ENCODE data around the gene TTF1.
A peak's percentile ranks its signal among the peaks of the same experiment; 100 is the strongest.

TTF1 gene

DNA sequence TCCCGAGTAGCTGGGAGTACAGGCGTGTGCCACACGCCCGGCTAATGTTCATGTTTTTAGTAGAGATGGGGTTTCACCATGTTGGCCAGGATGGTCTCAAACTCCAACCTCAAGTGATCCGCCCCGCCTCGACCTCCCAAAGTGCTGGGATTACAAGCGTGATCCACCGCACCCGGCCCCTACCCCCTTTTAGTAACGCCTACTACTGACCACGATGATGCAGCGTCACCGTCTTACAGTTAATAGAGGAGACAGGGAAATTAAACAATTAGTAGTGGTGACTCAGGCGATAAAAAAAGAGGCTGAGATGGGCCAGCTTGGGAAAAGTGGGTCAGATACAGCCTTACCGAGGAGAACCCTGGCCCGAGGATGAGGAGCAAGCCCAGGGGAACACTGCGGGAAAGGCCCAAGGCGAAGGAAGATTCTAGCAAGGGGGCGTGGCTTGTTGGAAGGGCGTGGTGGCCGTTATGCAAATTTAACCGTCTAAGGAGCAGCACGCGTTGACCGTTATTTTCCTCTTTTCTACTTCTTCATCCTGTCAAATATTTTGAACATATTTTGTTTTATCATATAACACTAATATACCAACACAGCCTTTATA is 50.2 kb downstream of the TTF1 start:
- no peak for DNase-seq

DNA sequence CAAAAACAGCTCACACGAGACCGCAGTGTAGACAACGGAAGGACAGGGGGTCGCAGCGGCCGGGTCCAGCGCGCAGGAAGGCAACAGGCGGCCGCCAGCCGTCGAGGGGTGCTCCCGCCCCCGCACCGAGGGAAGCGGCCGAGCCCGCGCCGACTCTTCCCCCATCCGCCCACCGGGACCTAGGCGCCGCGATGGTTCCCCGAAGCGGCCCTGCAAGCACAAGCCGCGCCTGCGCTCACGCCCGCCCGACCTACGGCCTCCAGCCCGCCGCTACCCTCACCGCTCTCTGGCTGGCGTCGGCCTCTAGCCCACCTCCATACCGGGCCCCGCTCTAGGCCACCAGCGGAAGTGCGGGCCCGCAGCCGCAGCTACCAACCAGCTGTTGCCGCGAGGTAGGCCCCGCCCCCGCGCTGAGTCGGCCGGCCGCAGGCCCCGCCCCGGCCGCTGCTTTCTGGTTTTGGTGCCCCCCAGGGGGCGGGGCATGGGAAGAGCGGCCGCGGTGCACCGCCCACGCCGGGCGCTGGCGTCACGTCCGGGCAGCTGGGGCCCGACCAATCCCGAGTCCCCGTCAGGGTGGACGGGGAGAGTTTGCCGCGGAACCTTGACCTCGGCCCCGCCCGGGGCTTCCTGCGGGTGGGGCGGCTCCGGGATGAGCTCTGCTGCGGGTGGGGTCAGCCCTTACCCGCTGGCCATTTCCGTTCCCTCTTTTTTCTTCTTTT is 51.8 kb downstream of the TTF1 start, which contains the start of gene SETX:
Gene SETX, minus strand, starts transcription at position 350 of the 719 bp plus-strand sequence. CDS start 5,558 bp downstream, outside the sequence.
- DNase-seq = peak; percentile 92

DNA sequence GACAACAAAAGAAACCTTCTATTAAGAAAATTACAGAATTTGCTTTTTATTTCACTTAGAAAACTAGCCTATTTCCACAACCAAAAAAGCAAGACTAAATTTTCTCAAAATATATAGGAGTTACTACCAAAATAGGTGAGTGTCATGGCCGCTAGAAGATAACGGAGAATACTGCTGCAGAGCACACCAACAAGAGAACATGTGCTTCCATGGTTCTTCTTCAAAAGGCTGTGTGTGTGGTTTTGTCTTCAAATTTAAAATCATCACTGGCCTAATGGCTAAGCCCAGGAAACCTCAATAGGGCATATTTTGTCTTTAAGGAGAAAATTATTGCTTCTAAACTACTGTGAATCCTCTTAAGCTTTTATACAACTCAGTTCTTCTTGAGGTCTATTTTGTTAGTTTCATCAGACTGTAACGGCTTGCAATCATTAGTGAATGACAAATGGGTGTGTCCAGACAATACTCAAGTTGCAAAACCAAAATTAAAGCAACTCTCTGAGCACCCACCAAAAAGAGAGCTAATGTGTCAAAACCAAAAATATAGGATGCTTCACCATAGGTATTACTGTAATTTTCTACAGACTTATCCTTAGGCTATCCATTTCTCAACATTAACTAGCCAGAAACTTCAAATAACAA is 55.1 kb downstream of the TTF1 start:
- no peak for DNase-seq

DNA sequence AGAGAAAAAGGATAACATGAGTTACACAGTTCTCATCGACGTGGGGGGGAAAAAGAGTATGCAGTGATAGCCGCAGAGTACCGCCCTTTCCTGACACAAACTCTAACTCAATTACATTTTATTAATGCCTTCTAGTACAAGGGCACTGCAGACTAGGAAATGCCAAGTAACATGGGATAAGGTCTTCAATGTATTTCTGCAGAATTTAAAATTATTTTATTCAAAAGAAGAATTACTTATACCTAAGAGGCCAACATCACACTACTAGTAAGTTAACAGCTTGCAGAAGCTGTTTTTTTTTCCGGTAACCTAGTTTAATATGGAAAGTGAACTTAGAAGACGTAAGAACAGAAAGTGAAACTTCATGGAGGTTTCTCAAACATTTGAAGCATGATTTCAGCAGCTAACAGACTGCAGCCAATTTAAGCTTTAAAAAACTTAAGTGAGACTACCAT is 55.8 kb downstream of the TTF1 start:
- no peak for DNase-seq

DNA sequence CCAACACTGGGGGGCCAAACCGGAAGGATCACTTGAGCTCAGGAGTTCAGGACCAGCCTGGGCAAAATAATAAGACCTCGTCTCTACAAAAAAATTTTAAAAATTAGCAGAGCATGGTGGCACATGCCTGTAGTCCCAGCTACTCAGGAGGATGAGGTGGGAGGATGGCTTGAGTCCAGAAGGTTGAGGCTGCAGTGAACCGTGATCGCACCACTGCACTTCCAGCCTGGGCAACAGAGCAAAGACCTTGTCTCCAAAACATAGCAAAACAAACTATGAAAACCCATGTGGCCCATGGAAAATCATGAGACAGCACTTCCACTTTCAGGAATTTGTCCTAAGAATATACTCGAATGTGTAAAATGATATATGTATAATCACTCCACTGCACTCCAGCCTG is 58.0 kb downstream of the TTF1 start:
- DNase-seq = no peak

DNA sequence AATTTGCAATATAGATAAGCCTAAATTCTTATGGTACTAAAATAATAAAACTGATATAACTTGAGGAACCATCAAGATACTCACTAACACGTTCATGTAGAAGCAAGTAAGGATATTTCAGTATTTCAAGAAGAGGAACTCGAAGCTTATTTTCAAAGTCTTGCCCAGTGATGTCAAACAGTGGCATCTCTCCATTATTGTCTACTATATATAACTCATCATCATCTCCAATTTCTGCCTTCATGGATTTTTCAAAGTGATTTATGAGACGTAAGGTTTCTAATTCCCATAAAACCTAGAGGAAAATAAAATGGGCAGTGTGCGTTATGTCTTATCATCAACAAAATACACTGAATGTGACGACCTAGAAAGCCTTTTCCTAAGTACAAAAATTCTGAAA is 60.5 kb downstream of the TTF1 start:
- DNase-seq = no peak

DNA sequence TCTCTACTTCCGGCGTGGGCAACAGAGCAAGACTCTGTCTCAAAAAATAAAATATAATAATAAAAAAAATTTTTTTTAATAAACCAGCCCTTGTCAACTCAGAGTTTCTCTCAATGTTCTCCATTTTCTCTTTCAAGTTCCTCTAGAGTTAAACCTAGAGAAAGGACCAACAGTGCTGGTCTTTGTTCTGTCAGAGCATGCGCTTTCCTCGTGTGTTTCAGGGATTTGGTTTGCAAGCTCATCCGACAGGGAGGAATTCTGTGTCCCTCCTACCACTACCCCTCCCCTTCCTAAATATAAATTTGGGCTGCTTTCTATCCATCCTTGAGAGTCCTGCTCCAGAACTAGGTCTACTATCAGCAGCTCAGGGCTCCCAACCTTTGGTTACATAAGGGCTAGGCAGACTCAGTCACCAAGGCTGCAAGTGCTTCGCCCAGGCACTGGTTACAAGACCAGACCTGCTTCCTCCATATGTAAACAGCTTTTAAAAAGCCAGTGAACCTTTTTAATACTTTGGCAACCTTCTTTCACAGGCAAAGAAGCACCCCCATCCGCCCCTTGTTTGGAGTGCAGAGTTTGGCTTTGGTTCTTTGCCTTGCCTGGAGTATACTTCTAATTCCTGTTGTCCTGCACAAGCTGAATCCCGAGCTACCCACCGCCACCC is 65.3 kb downstream of the TTF1 start:
- no peak for DNase-seq

DNA sequence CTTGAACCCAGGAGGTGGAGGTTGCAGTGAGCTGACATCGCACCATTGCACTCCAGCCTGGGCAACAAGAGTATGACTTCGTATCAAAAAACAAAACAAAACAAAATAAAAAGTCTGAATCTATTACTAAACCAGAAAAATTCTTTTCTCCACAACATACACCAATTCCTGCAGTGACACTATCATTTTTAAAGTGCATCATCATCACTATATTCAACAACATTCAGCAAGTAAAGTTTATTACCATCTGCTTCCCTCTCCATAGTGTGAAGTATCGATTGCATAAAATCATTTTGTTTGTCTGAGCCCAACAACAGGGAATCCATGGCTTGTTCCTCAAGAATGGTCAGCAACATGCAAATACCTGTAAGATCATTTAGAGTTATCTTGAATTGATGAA is 72.3 kb downstream of the TTF1 start:
- DNase-seq = no peak

DNA sequence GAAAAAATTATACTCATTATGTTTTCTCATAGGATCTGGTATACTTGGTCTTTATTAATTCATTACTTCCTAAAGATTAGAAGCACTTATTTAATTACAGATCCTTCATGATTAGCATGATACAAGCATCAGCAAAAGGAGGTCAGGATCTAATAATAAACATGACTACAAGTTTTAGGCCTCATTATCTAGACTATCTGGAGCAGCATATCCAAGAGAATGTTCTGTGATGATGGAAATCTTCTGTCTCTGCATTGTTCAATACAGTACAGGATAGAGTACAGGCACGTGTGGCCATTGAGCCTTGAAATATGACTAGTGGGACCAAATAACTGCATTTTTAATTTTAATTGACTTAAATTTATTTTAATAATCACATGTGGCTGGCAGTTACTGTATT is 73.1 kb downstream of the TTF1 start:
- DNase-seq = no peak

DNA sequence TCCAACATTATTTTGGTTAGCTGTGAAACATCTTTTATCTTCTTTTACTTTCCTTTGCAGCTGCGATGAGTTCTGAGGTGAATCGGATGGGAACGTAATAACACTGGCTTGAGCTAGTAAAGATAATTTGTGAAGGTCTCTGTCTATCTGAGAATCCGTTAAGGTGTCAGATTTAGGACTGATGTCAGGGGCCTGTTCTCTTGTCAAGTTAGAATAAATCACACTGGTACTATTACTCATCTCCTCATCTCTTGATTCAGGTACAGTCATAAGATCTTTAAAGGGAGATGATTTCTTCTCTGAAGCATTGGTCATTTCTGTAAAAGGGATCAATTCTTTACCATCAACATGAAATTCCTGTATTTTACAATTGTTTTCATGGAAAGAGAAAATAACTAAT is 78.1 kb downstream of the TTF1 start:
- no peak for DNase-seq

DNA sequence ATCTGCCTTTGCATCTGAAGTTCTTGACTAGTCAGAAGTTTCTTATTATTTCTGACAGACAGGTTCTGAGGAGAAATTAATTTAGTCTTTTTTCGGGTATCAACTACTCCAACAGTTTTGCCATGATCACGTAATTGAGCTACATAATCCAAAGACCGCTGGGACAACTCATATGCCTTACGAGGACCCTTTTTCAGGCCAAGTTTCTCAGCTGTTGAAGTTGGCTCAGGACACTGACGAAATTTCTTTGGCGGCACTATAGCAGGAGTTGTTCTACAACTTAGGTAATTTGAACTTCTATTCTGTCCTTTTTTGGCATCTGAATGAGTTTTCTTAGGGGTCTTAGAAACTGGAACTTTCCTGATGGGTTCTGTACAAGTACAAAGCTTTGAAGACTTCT is 79.1 kb downstream of the TTF1 start:
- DNase-seq = no peak

Data from NCI-H2227 treated with DMSO at 0.1 percent for 48 hours (cell line).